ENCODE results near the gene WDR7.

Gene WDR7

GRCh38 chr18:56910237-56910636 lies 259.1 kb downstream of the WDR7 start:
- no peak for TF ChIP-seq CTCF (conservative IDR thresholded peaks at IDR 0.05; ENCODE audit: low read depth, low read length)
- no peak for DNase-seq (ENCODE audit: low read depth)
- H3K4me3 ChIP-seq (ENCODE audit: low read depth, low read length): no peak overlapping the region

GRCh38 chr18:56910967-56911366 lies 259.8 kb downstream of the WDR7 start:
- no peak for TF ChIP-seq CTCF (conservative IDR thresholded peaks at IDR 0.05; ENCODE audit: low read depth, low read length)
- no peak for DNase-seq (ENCODE audit: low read depth)
- no peak overlapping the region for H3K4me3 ChIP-seq (ENCODE audit: low read depth, low read length)

GRCh38 chr18:56913941-56914340 lies 262.8 kb downstream of the WDR7 start:
- no peak overlapping the region for H3K4me3 ChIP-seq (ENCODE audit: low read depth, low read length)

GRCh38 chr18:56919190-56919589 lies 268.0 kb downstream of the WDR7 start:
- no peak for TF ChIP-seq CTCF (conservative IDR thresholded peaks at IDR 0.05; ENCODE audit: low read depth, low read length)
- H3K4me3 ChIP-seq (ENCODE audit: low read depth, low read length): no peak overlapping the region
- no peak for DNase-seq (ENCODE audit: low read depth)

More at GRCh38 chr18:56913941-56914340, 262.8 kb downstream of the WDR7 start:
- no peak for TF ChIP-seq CTCF (conservative IDR thresholded peaks at IDR 0.05; ENCODE audit: low read depth, low read length)
- no peak for DNase-seq (ENCODE audit: low read depth)

GRCh38 chr18:56921896-56922480 lies 270.8 kb downstream of the WDR7 start:
- DNase-seq (ENCODE audit: low read depth): peak; percentile 9
- no peak overlapping the region for H3K4me3 ChIP-seq (ENCODE audit: low read depth, low read length)
- no peak for TF ChIP-seq CTCF (conservative IDR thresholded peaks at IDR 0.05; ENCODE audit: low read depth, low read length)

GRCh38 chr18:56926734-56927133 lies 275.6 kb downstream of the WDR7 start:
- no peak for TF ChIP-seq CTCF (conservative IDR thresholded peaks at IDR 0.05; ENCODE audit: low read depth, low read length)
- no peak overlapping the region for H3K4me3 ChIP-seq (ENCODE audit: low read depth, low read length)
- DNase-seq (ENCODE audit: low read depth): no peak

GRCh38 chr18:56927786-56928185 lies 276.6 kb downstream of the WDR7 start:
- TF ChIP-seq CTCF (conservative IDR thresholded peaks at IDR 0.05; ENCODE audit: low read depth, low read length): no peak
- DNase-seq (ENCODE audit: low read depth): no peak
- H3K4me3 ChIP-seq (ENCODE audit: low read depth, low read length): no peak overlapping the region

Data from choroid plexus epithelial cell (primary cell).